ENCODE results near the gene ACOT7.

GRCh38 chr1:6416906-6417305, 23.3 kb upstream of the ACOT7 start:
- TF ChIP-seq EZH2phosphoT487 (IDR thresholded peaks at IDR 0.05; ENCODE audit: borderline replicate concordance, low read depth, low read length), result no peak
- TF ChIP-seq CTCF (conservative IDR thresholded peaks at IDR 0.05; ENCODE audit: low read length), result no peak

Data from OCI-LY7 (cell line).